C4-2B (cell line): ENCODE measurements around the gene LDHB.
"Not testable (repeated sequence)": the region's sequence is repeated elsewhere in the genome, so short reads cannot be mapped to it uniquely, and the experiment has no call there.

Experiments used
- H3K27ac ChIP-seq: fragments of 450-650 bp; 2 replicates; pipeline ENCODE4 v1.5.1; 2017
- CTCF ChIP-seq: fragments of 450-650 bp; conservative IDR thresholded peaks from 2 replicates; pipeline ENCODE4 v1.5.1; 2017; ENCODE audit warnings: mild to moderate bottlenecking
- ZFX ChIP-seq: fragments of 450-650 bp; IDR thresholded peaks from 2 replicates; pipeline ENCODE4 v1.6.1; 2017

Gene LDHB

DNA sequence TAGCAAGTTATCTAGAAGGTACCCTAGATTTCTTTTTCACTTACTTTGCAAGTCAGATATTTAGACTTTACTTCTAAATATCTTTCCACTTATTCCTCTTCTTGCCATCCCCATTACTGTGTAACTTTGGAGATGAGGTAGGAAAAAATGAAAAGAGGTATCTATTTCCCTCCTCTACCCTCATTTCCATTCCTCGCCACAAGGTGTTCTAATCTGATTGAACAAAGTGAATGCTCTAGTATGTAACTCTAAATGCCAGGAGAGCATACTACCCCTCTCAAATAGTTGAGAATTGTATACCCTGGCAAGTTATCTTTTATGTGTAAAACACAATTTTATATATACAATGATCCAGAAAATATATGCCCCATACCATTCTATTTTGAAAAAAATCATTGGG lies 1.7 kb upstream of the LDHB start:
- TF ChIP-seq CTCF (no peak; the same call in 1 of the 2 replicates), ZFX (no peak)

DNA sequence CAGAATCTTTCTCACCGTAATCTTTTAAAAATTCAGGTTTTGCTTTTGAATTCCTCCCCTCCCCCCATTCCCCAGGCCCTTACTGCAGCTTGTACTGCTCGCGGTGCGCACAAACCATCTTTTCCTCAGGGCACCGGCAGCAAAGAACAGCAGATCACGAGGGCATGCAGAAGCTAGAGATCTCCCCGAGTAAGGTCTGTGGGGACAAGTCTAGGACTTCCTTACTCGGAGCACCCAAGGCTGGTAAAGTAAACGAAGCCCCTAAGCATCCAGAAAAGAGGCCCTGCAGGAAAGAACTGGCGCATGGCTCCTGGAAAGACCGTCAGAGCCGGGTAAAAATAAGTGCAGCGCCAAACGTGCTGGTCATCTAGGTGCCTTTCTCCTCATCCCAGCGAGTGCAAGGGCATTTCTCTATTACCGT lies 727 bp downstream of the LDHB start:
- H3K27ac ChIP-seq = peak overlapping the region; percentile 94

More for the DNA sequence above, 1.7 kb upstream of the LDHB start:
- no peak overlapping the region for H3K27ac ChIP-seq

GRCh38 chr12:21655591-21655990 lies 2.1 kb downstream of the LDHB start:
- no peak overlapping the region for H3K27ac ChIP-seq
- TF ChIP-seq CTCF (no peak), ZFX (no peak)

More for the DNA sequence above, 727 bp downstream of the LDHB start:
- TF ChIP-seq CTCF (no peak), ZFX (no peak)

- H3K27ac ChIP-seq = no peak overlapping the region
Observed at GRCh38 chr12:21651821-21652220, 5.8 kb downstream of the LDHB start.

GRCh38 chr12:21650997-21651396 lies 6.6 kb downstream of the LDHB start:
- TF ChIP-seq CTCF (no peak), ZFX (no peak)
- H3K27ac ChIP-seq = no peak overlapping the region

More at GRCh38 chr12:21651821-21652220, 5.8 kb downstream of the LDHB start:
- TF ChIP-seq ZFX (no peak), CTCF (no peak)

DNA sequence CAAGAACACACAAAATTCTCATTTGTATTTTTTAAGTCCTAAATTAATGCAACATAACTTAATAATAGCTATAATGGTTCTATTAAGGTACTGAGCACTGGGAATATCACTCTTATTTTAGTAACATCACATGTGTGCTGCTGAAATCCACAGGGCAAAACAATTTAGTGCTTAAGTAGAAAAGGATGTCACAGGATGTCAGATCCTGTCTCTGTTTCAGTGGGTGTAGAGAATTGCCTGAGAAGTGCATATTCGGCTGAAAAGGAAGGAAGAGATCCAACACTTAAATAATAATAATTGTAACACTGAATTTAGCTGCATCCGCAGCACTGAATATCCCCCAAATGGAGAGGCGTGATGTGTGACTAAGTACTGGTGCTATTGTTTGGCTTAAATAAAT lies 8.6 kb downstream of the LDHB start:
- no peak for TF ChIP-seq CTCF

GRCh38 chr12:21648378-21648777 lies 9.3 kb downstream of the LDHB start:
- TF ChIP-seq ZFX (no peak), CTCF (no peak)

More for the DNA sequence above, 8.6 kb downstream of the LDHB start:
- H3K27ac ChIP-seq = no peak overlapping the region

GRCh38 chr12:21647179-21647578 lies 10.5 kb downstream of the LDHB start:
- H3K27ac ChIP-seq = no peak overlapping the region
- TF ChIP-seq ZFX (no peak), CTCF (no peak)

More at GRCh38 chr12:21648378-21648777, 9.3 kb downstream of the LDHB start:
- H3K27ac ChIP-seq = no peak overlapping the region

DNA sequence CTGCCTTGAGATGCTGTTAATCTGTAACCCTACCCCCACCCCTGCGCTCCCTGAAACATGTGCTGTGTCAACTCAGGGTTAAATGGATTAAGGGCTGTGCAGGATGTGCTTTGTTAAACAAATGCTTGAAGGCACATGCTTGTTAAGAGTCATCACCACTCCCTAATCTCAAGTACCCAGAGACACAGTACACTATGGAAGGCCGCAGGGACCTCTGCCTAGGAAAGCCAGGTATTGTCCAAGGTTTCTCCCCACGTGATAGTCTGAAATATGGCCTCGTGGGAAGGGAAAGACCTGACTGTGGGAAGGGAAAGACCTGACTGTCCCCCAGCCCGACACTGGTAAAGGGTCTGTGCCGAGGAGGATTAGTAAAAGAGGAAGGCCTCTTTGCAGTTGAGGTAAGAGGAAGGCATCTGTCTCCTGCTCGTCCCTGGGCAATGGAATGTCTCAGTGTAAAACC lies 12.6 kb downstream of the LDHB start:
- not testable (repeated sequence) for H3K27ac ChIP-seq
